H1 (cell line): Measurements from ENCODE around the gene ZNF140. TPM values are rescaled to one million over a fixed set of nuclear protein-coding genes. Genes with fewer than 3 reads are reported as not detected.

Experiments used
- CTCF ChIA-PET: fragments of 300-600 bp; sonication (Branson Sonifier 250); formaldehyde crosslinking; loops from one replicate; lab custom pipeline; 2021; ENCODE audit not compliant: partially characterized antibody; lab: Charles Lee
- POLR2A ChIA-PET: fragments of 300-600 bp; sonication (Branson Sonifier 250); formaldehyde crosslinking; loops from one replicate; lab custom pipeline; 2021; ENCODE audit warnings: inconsistent platforms; ENCODE audit not compliant: partially characterized antibody; lab: Charles Lee
- DNase-seq, 2 experiments: peaks; one replicate each; pipeline versions ENCODE4 v3.0.0 to v3.0.0-alpha.2; 2010 to 2022; ENCODE audit warnings: low spot score in 2 of 2, low read depth in 1 of 2, mixed read lengths in 1 of 2
- FAIRE-seq: peaks from 2 replicates; lab custom pipeline; 2011; peaks lifted over from hg19 to GRCh38; lab: Jason Lieb, UNC
- H2AFZ ChIP-seq: 2 replicates; pipeline ENCODE4 v1.8.1; 2012; ENCODE audit warnings: low read length, inconsistent platforms
- H2AK5ac ChIP-seq: 2 replicates; pipeline ENCODE4 v1.6.1; 2013; ENCODE audit warnings: low read depth, low read length
- H2BK120ac ChIP-seq: replicated peaks from 2 replicates; pipeline ENCODE3; 2013; ENCODE audit warnings: low read depth, low read length, inconsistent platforms
- H2BK12ac ChIP-seq: 2 replicates; pipeline ENCODE4 v1.6.1; 2013; ENCODE audit warnings: low read depth, low read length
- H2BK15ac ChIP-seq: 2 replicates; pipeline ENCODE4 v1.6.1; 2013; ENCODE audit warnings: low read length
- H2BK20ac ChIP-seq: 2 replicates; pipeline ENCODE4 v1.6.1; 2013; ENCODE audit warnings: low read length
- H2BK5ac ChIP-seq: 2 replicates; pipeline ENCODE4 v1.6.1; 2013; ENCODE audit warnings: low read depth, low read length
- H3K14ac ChIP-seq: 2 replicates; pipeline ENCODE4 v1.6.1; 2013; ENCODE audit warnings: inconsistent platforms; ENCODE audit not compliant: insufficient read length
- H3K18ac ChIP-seq: 2 replicates; pipeline ENCODE4 v1.6.1; 2013; ENCODE audit warnings: low read length; ENCODE audit errors: extremely low read depth
- H3K23ac ChIP-seq: 2 replicates; pipeline ENCODE4 v1.6.1; 2013; ENCODE audit warnings: inconsistent platforms; ENCODE audit not compliant: insufficient read length
- H3K23me2 ChIP-seq: 2 replicates; pipeline ENCODE4 v1.6.1; 2013; ENCODE audit warnings: low read depth, low read length
- H3K27ac ChIP-seq: 2 replicates; pipeline ENCODE4 v1.6.1; 2011; ENCODE audit warnings: low read depth, low read length, inconsistent platforms
- H3K27me3 ChIP-seq, 4 experiments: replicated peaks in 1 of 4; 1 replicate in 1 of 4; 2 replicates in 3 of 4; pipeline versions ENCODE4 v1.6.1 to v1.8.1; 2011 to 2013; ENCODE audit warnings: low read length in 3 of 4, mild to moderate bottlenecking in 3 of 4, inconsistent platforms in 2 of 4, mixed read lengths in 2 of 4, moderate library complexity in 1 of 4; ENCODE audit not compliant: control insufficient read depth in 3 of 4, insufficient read depth in 3 of 4; ENCODE audit errors: extremely low read depth in 1 of 4
- H3K36me3 ChIP-seq, 4 experiments: 2 replicates each; pipeline versions ENCODE4 v1.6.1 to v1.8.1; 2011 to 2013; ENCODE audit warnings: mild to moderate bottlenecking in 4 of 4, low read length in 3 of 4, moderate library complexity in 2 of 4, control low read depth in 1 of 4, inconsistent platforms in 1 of 4; ENCODE audit not compliant: insufficient read depth in 4 of 4, control insufficient read depth in 2 of 4
- H3K4ac ChIP-seq: replicated peaks from 2 replicates; pipeline ENCODE3; 2013; ENCODE audit warnings: low read length, low read depth, mixed read lengths, inconsistent platforms; ENCODE audit not compliant: insufficient read length
- H3K4me1 ChIP-seq, 4 experiments: replicated peaks in 1 of 4; 1 replicate in 1 of 4; 2 replicates in 3 of 4; pipeline versions ENCODE4 v1.6.1 to v1.8.1; 2011 to 2013; ENCODE audit warnings: low read length in 3 of 4, inconsistent platforms in 2 of 4, mixed read lengths in 1 of 4; ENCODE audit not compliant: insufficient read depth in 4 of 4, control insufficient read depth in 3 of 4
- H3K4me2 ChIP-seq, 2 experiments: 2 replicates each; pipeline versions ENCODE4 v1.6.1 to v1.8.1; 2011 to 2013; ENCODE audit warnings: low read depth in 2 of 2, low read length in 2 of 2, control low read depth in 1 of 2, inconsistent platforms in 1 of 2, mild to moderate bottlenecking in 1 of 2; ENCODE audit not compliant: insufficient read depth in 1 of 2
- H3K4me3 ChIP-seq, 4 experiments: fragments of 200-600, 300-600 bp in 1 of 4; sonication (generic), shearing (Covaris generic), sonication (Bioruptor Twin) in 1 of 4; 2 replicates each; pipeline versions ENCODE4 v1.5.1 to v1.8.1; 2011 to 2016; ENCODE audit warnings: low read length in 4 of 4, low read depth in 3 of 4, control low read depth in 2 of 4, inconsistent platforms in 2 of 4, mild to moderate bottlenecking in 2 of 4, mixed read lengths in 1 of 4, moderate library complexity in 1 of 4; ENCODE audit not compliant: insufficient read depth in 2 of 4; ENCODE audit errors: extremely low read depth in 1 of 4
- H3K56ac ChIP-seq: replicated peaks from 2 replicates; pipeline ENCODE3; 2013; ENCODE audit warnings: low read depth, mild to moderate bottlenecking, mixed read lengths, low read length, inconsistent platforms; ENCODE audit not compliant: insufficient read length
- H3K79me1 ChIP-seq: 2 replicates; pipeline ENCODE4 v1.6.1; 2013; ENCODE audit warnings: low read depth, low read length, control low read depth
- H3K79me2 ChIP-seq, 2 experiments: 2 replicates each; pipeline versions ENCODE4 v1.6.1 to v1.8.1; 2012 to 2013; ENCODE audit warnings: low read length in 2 of 2, mild to moderate bottlenecking in 2 of 2, inconsistent platforms in 1 of 2; ENCODE audit not compliant: insufficient read depth in 2 of 2, control insufficient read depth in 1 of 2
- H3K9ac ChIP-seq, 4 experiments: replicated peaks in 1 of 4; 1 replicate in 1 of 4; 2 replicates in 3 of 4; pipeline versions ENCODE4 v1.6.1 to v1.8.1; 2011 to 2013; ENCODE audit warnings: low read depth in 3 of 4, low read length in 3 of 4, control low read depth in 2 of 4, mild to moderate bottlenecking in 2 of 4, moderate library complexity in 2 of 4, inconsistent platforms in 1 of 4; ENCODE audit errors: extremely low read depth in 1 of 4
- H3K9me3 ChIP-seq, 2 experiments: 2 replicates each; pipeline versions ENCODE4 v1.6.1 to v1.8.1; 2012 to 2013; ENCODE audit warnings: mild to moderate bottlenecking in 2 of 2, moderate library complexity in 2 of 2, control low read depth in 1 of 2, inconsistent platforms in 1 of 2, low read depth in 1 of 2, low read length in 1 of 2, mixed read lengths in 1 of 2; ENCODE audit not compliant: insufficient read depth in 2 of 2
- H4K20me1 ChIP-seq, 2 experiments: replicated peaks in 1 of 2; 2 replicates each; pipeline versions ENCODE3 to v1.8.1; 2011 to 2013; ENCODE audit warnings: inconsistent platforms in 2 of 2, low read length in 2 of 2, mild to moderate bottlenecking in 1 of 2; ENCODE audit not compliant: insufficient read depth in 2 of 2, control insufficient read depth in 1 of 2
- H4K5ac ChIP-seq: 2 replicates; pipeline ENCODE4 v1.6.1; 2013; ENCODE audit warnings: low read length, low read depth, mixed read lengths, inconsistent platforms; ENCODE audit not compliant: insufficient read length
- H4K8ac ChIP-seq: 2 replicates; pipeline ENCODE4 v1.8.0; 2013; ENCODE audit warnings: mild to moderate bottlenecking, moderate library complexity, low read length, inconsistent platforms; ENCODE audit not compliant: insufficient read depth; ENCODE audit errors: extremely low read depth
- H4K91ac ChIP-seq: replicated peaks from 2 replicates; pipeline ENCODE3; 2013; ENCODE audit warnings: low read length, mixed read lengths, inconsistent platforms; ENCODE audit not compliant: insufficient read length
- SIRT6 ChIP-seq: IDR thresholded peaks from one replicate; pipeline ENCODE4 v1.7.1; 2012; ENCODE audit warnings: low read length, inconsistent platforms
- WGBS, 2 experiments: shearing (Covaris generic) in 1 of 2; methylation state at CpG; one replicate each; pipeline versions ENCODE4 v1.1.6 to v1.1.7; 2013 to 2015; ENCODE audit warnings: low lambda C conversion rate in 2 of 2, mixed read lengths in 2 of 2, inconsistent platforms in 1 of 2, low coverage in 1 of 2, missing lambda C conversion rate in 1 of 2; ENCODE audit not compliant: insufficient replicate concordance in 2 of 2, insufficient coverage in 1 of 2, insufficient read length in 1 of 2; ENCODE audit errors: extremely low coverage in 1 of 2, missing lambda C conversion rate in 1 of 2; 5-methylcytosine and 5-hydroxymethylcytosine counted together
- polyA plus RNA-seq, 7 experiments: library from polyadenylated mRNA; depleted of rRNA in 3 of 7; stranded (reverse) in 5 of 7; unstranded in 2 of 7; fragments of >200 nt in 5 of 7; fragments of 200-250 nt in 2 of 7; gene quantifications; 1 replicate in 5 of 7; 2 replicates in 1 of 7; 4 replicates in 1 of 7; pipeline versions ENCODE4 v1.2.1 to v1.2.3, GENCODE V29; 2011 to 2013; ENCODE audit warnings: missing spikeins in 2 of 7, mixed read lengths in 2 of 7
- total RNA-seq: library from RNA; stranded (reverse); fragmentation: NEBNext Ultra II Directional; extraction: Animal tissue kit (Norgen Biotek cat#: 25700); gene quantifications from 2 replicates; pipeline ENCODE4 v1.2.1, GENCODE V29; 2021

The ZNF140 gene
- total and polyA plus RNA-seq, 2 of the 8 experiments (the other 6 are each of a cell fraction or from before 2014, with no cell fraction given), result 7.5 to 14.3 TPM

DNA sequence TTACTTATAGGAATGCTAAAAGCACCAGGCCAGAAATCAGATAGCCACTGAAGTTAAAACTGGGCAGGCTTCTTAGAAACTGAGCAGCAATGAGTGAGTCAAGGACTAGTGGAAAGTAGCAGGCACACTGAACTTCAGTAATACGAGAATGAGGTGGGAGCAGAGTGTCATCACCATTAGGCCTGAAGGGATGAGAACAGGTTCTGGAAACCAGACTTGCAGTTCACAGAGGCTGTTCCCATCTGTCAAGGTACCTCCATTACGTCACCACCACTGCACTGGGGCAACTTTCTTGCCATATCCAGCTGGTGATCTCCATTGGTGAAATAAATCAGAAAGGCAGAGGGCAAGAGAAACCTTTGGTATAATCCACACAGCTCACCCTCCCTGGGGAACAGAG is 65.3 kb downstream of the ZNF140 start:
- Histone ChIP-seq H2BK20ac (no peak overlapping the region), H3K9me3 (peaks cover 41 to 50% of the 10 kb centered on the region in 2 experiments), H3K23me2 (no peaks in the 10 kb centered on the region), H2BK5ac (no peak overlapping the region), H3K18ac (no peak overlapping the region), H2AFZ (no peak overlapping the region), H4K91ac (no peak overlapping the region), H3K56ac (no peak overlapping the region), H3K23ac (no peak overlapping the region), H3K4me3 (no peak overlapping the region), H3K36me3 (peaks cover 4 to 82% (median 42%) of the 10 kb centered on the region in 4 experiments), H3K14ac (no peak overlapping the region), H3K4me1 (no peaks in the 10 kb centered on the region), H2BK120ac (no peak overlapping the region), H2BK12ac (no peak overlapping the region), H3K9ac (no peak overlapping the region), H3K27ac (no peak overlapping the region), H2AK5ac (no peak overlapping the region), H4K20me1 (no peaks in the 10 kb centered on the region), H3K79me2 (no peaks in the 10 kb centered on the region), H3K4ac (no peak overlapping the region), H4K8ac (no peak overlapping the region), H2BK15ac (no peak overlapping the region), H4K5ac (no peak overlapping the region), H3K4me2 (no peak overlapping the region), H3K79me1 (no peaks in the 10 kb centered on the region; the same call in 1 of the 2 replicates), H3K27me3 (no peaks in the 10 kb centered on the region)
- CTCF ChIA-PET, result interaction anchor here (0.7 to 1.1 kb wide), 2 partner anchors 35 to 186 kb away, joined by 3 to 4 read pairs; partner anchors contain the start of gene ZNF268
- POLR2A ChIA-PET, result no interaction called here
- DNase-seq (no peak), FAIRE-seq (no peak)
- WGBS, 2 experiments, result 90% methylated on average over 2 of the region's 2 CpGs; no CpG with 5 or more reads in 1 of the 2 experiments
- TF ChIP-seq SIRT6, result no peak
